Measurements from ENCODE around the gene C2orf49.

The C2orf49 gene

GRCh38 chr2:105384216-105384615 is 46.9 kb downstream of the C2orf49 start:
- no peak for DNase-seq

GRCh38 chr2:105384861-105385260 is 47.5 kb downstream of the C2orf49 start:
- DNase-seq = no peak

- DNase-seq = no peak
Observed at GRCh38 chr2:105385731-105386540, 48.6 kb downstream of the C2orf49 start.

- DNase-seq = no peak
Observed at GRCh38 chr2:105387225-105387624, 49.9 kb downstream of the C2orf49 start.

GRCh38 chr2:105388971-105389381 is 51.6 kb downstream of the C2orf49 start:
- DNase-seq = no peak

GRCh38 chr2:105390454-105390853 is 53.1 kb downstream of the C2orf49 start:
- no peak for DNase-seq

- no peak for DNase-seq
Observed at GRCh38 chr2:105391058-105391627, 53.8 kb downstream of the C2orf49 start.

GRCh38 chr2:105391763-105392662 is 54.7 kb downstream of the C2orf49 start:
- DNase-seq = no peak

- DNase-seq = no peak
Observed at GRCh38 chr2:105393373-105394055, 56.2 kb downstream of the C2orf49 start.

- no peak for DNase-seq
Observed at GRCh38 chr2:105394951-105395611, 57.7 kb downstream of the C2orf49 start.

GRCh38 chr2:105395691-105396090 is 58.4 kb downstream of the C2orf49 start:
- no peak for DNase-seq

- DNase-seq = no peak
Observed at GRCh38 chr2:105396254-105397024, 59.1 kb downstream of the C2orf49 start.

- no peak for DNase-seq
Observed at GRCh38 chr2:105397025-105397722, 59.8 kb downstream of the C2orf49 start.

- no peak for DNase-seq
Observed at GRCh38 chr2:105397953-105398335, 60.6 kb downstream of the C2orf49 start.

GRCh38 chr2:105398336-105399206 is 61.2 kb downstream of the C2orf49 start, which contains the start of gene FHL2:
FHL2 (minus strand) TSS chr2:105399051; CDS start chr2:105386516, 12,535 bp downstream.
- DNase-seq = peak; percentile 20
